Lung (tissue), 12 donors: ENCODE measurements around the gene SHC3. TPM values are rescaled to one million over a fixed set of nuclear protein-coding genes. Genes with fewer than 3 reads are reported as not detected.

Source experiments
- ATAC-seq: fragments of 200-7000 bp; cut with Tn5 transposase; one replicate; pipeline ENCODE4 v1.9.1; 2020; ENCODE audit warnings: moderate number of reproducible peaks; ENCODE audit not compliant: insufficient read depth, low FRiP score
- DNase-seq, 3 donors: peaks; one replicate each; pipeline ENCODE4 v3.0.0-alpha.2; 2013 to 2017
- H3K27ac ChIP-seq, 2 donors: one replicate each; pipeline ENCODE4 v1.5.1; 2013; ENCODE audit warnings: mild to moderate bottlenecking in 2 of 2, moderate library complexity in 2 of 2, control low read depth in 1 of 2, inconsistent platforms in 1 of 2, low read depth in 1 of 2, low read length in 1 of 2
- H3K27me3 ChIP-seq, 3 donors: one replicate each; pipeline ENCODE4 v1.5.1; 2013; ENCODE audit warnings: low read length in 2 of 3; ENCODE audit not compliant: control insufficient read depth in 3 of 3, insufficient read depth in 3 of 3
- H3K36me3 ChIP-seq, 4 donors: one replicate each; pipeline ENCODE4 v1.5.1; 2013; ENCODE audit warnings: low read length in 4 of 4, mild to moderate bottlenecking in 1 of 4, moderate library complexity in 1 of 4; ENCODE audit not compliant: control insufficient read depth in 4 of 4, insufficient read depth in 4 of 4
- H3K4me1 ChIP-seq, 5 donors: one replicate each; pipeline ENCODE4 v1.5.1; 2013; ENCODE audit warnings: low read length in 5 of 5, mild to moderate bottlenecking in 2 of 5, moderate library complexity in 1 of 5; ENCODE audit not compliant: control insufficient read depth in 5 of 5, insufficient read depth in 5 of 5
- H3K4me3 ChIP-seq: one replicate; pipeline ENCODE4 v1.5.1; 2013; ENCODE audit warnings: mild to moderate bottlenecking, control low read depth, moderate library complexity
- H3K9ac ChIP-seq, 2 donors: one replicate each; pipeline ENCODE4 v1.5.1; 2013; ENCODE audit warnings: low read length in 2 of 2, control low read depth in 1 of 2; ENCODE audit not compliant: insufficient read depth in 1 of 2
- H3K9me3 ChIP-seq, 4 donors: one replicate each; pipeline ENCODE4 v1.5.1; 2013; ENCODE audit warnings: low read length in 3 of 4, mild to moderate bottlenecking in 1 of 4, moderate library complexity in 1 of 4; ENCODE audit not compliant: control insufficient read depth in 4 of 4, insufficient read depth in 3 of 4
- CTCF ChIP-seq: IDR thresholded peaks from 2 replicates; pipeline ENCODE4 v1.5.1; 2012; ENCODE audit warnings: mild to moderate bottlenecking; ENCODE audit errors: control extremely low read depth, extremely low read depth
- WGBS, 2 donors: extraction: QIAGEN DNeasy Blood & Tissue Kit; methylation state at CpG; one replicate each; pipeline ENCODE4 v1.1.7; 2013; 5-methylcytosine and 5-hydroxymethylcytosine counted together
- polyA plus RNA-seq, 2 donors: library from polyadenylated mRNA; stranded (reverse); fragments of 200-250 nt; gene quantifications; one replicate each; pipeline ENCODE4 v1.2.1, GENCODE V29; 2013
- total RNA-seq, 2 donors: library from RNA; depleted of rRNA in 1 of 2; stranded (reverse); fragments of >200 nt in 1 of 2; gene quantifications; one replicate each; pipeline ENCODE4 v1.2.1, GENCODE V29; 2014 to 2021
- donor health status: control.
- donor health status: control.
- donor health status: Bipolar disorder and iron deficiency.
- donor health status: healthy.
- donor health status: DM: yes; HTN: yes; CAD: no.

SHC3 gene
- total and polyA plus RNA-seq, 4 donors, result 1.8 to 19.2 (median 4.0) TPM

- Histone ChIP-seq H3K4me1 (peaks cover 2 to 66% (median 16%) of the 10 kb centered on the region in 5 donors), H3K4me3 (no peak overlapping the region), H3K27ac (no peak overlapping the region), H3K9me3 (peaks cover 0 to 1% (median 0%) of the 10 kb centered on the region in 4 donors), H3K9ac (peak overlapping the region in 1 of 2 donors; percentile 80), H3K27me3 (no peaks in the 10 kb centered on the region), H3K36me3 (peaks cover 0 to 29% (median 10%) of the 10 kb centered on the region in 4 donors)
- DNase-seq, result peak in 2 of 3 donors; percentile 12 to 49
- TF ChIP-seq CTCF, result no peak
- 74 to 85% methylated on average over 4 of the region's 4 CpGs for WGBS, 2 donors
- ATAC-seq, result no peak
These were observed 186.1 kb downstream of the SHC3 start for GRCh38 chr9:88992556-88992955.

GRCh38 chr9:88991066-88992034 is 187.3 kb downstream of the SHC3 start, which contains the start of gene S1PR3:
TSS of gene S1PR3 (plus strand) at chr9:88991468. CDS start at chr9:89001201, 9,733 bp downstream.
- WGBS, 2 donors, result 1 to 2% methylated on average over 72 to 93 of the region's 94 CpGs
- ATAC-seq, result peak; percentile 76
- H3K9ac ChIP-seq, result peak within 1 kb of the TSS in 1 of 2 donors; percentile 80
- peaks cover 0 to 1% (median 0%) of the 10 kb centered on the region in 4 donors for H3K9me3 ChIP-seq
- H3K4me3 ChIP-seq, result peak within 1 kb of the TSS; percentile 54
- no peaks in the 10 kb centered on the region for H3K27me3 ChIP-seq
- peaks cover 2 to 54% (median 11%) of the 10 kb centered on the region in 5 donors for H3K4me1 ChIP-seq
- peak within 1 kb of the TSS; percentile 44 to 47 for H3K27ac ChIP-seq
- no peak for TF ChIP-seq CTCF
- peak; percentile 84 to 91 (median 88) for DNase-seq
- peaks cover 0 to 24% (median 7%) of the 10 kb centered on the region in 4 donors for H3K36me3 ChIP-seq

GRCh38 chr9:88990729-88991065 is 187.9 kb downstream of the SHC3 start:
- H3K9me3 ChIP-seq, result peaks cover 0 to 1% (median 0%) of the 10 kb centered on the region in 4 donors
- no peak overlapping the region for H3K27ac ChIP-seq
- ATAC-seq (no peak), DNase-seq (no peak)
- TF ChIP-seq CTCF, result no peak
- peaks cover 2 to 47% (median 10%) of the 10 kb centered on the region in 5 donors for H3K4me1 ChIP-seq
- H3K36me3 ChIP-seq, result peaks cover 0 to 17% (median 3%) of the 10 kb centered on the region in 4 donors
- no peak overlapping the region for H3K4me3 ChIP-seq
- H3K27me3 ChIP-seq, result no peaks in the 10 kb centered on the region
- 15 to 33% methylated on average over 18 to 21 of the region's 21 CpGs for WGBS, 2 donors
- no peak overlapping the region for H3K9ac ChIP-seq
